ENCODE data around the gene ZNF385C.

ZNF385C gene

DNA sequence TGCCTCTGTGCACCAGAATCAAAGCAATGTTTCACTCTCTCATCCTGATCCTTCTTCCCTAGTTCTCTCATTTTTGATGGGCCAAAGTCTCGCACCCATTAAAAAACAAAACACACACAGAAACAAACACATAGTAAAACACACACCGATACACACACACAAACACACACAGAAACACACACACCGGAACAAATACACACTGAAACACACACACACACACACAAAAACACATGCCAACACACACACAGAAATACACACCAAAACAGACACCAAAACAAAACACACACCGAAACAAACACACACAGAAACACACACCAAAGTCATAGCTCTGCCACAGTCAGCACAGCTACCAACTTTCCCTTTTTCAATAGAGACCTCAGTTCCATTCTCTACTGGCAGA is 33.0 kb upstream of the ZNF385C start:
- no peak for TF ChIP-seq CTCF (IDR thresholded peaks at IDR 0.05; ENCODE audit: control insufficient read depth, extremely low read depth, insufficient read depth)
- H3K4me3 ChIP-seq (ENCODE audit: low read depth, low read length), result no peak overlapping the region
- DNase-seq (ENCODE audit: low read depth), result no peak

GRCh38 chr17:42130310-42130936 is 32.1 kb upstream of the ZNF385C start:
- H3K4me3 ChIP-seq (ENCODE audit: low read depth, low read length), result no peak overlapping the region
- TF ChIP-seq CTCF (IDR thresholded peaks at IDR 0.05; ENCODE audit: control insufficient read depth, extremely low read depth, insufficient read depth), result no peak
- DNase-seq (ENCODE audit: low read depth), result no peak

- no peak for TF ChIP-seq CTCF (IDR thresholded peaks at IDR 0.05; ENCODE audit: control insufficient read depth, extremely low read depth, insufficient read depth)
- H3K4me3 ChIP-seq (ENCODE audit: low read depth, low read length), result no peak overlapping the region
- DNase-seq (ENCODE audit: low read depth), result no peak
These were observed 31.0 kb upstream of the ZNF385C start for GRCh38 chr17:42129109-42129837.

DNA sequence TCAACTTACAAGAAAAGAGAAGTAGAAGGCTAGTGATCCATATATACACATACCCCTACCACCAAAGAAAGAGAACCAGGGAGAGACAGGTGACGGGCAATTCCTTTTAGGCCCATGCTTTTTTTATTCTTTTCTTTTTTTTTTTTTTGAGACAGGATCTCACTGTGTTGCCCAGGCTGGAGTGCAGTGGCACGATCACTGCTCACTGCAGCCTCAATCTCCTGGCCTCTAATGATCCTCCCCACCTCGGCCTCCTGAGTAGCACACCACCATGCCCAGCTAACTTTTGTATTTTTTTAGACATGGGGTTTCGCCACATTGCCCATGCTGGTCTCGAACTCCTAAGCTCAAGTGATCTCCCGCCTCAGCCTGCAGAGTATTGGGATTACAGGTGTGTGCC is 29.1 kb upstream of the ZNF385C start:
- no peak for DNase-seq (ENCODE audit: low read depth)
- no peak for TF ChIP-seq CTCF (IDR thresholded peaks at IDR 0.05; ENCODE audit: control insufficient read depth, extremely low read depth, insufficient read depth)
- H3K4me3 ChIP-seq (ENCODE audit: low read depth, low read length), result no peak overlapping the region

DNA sequence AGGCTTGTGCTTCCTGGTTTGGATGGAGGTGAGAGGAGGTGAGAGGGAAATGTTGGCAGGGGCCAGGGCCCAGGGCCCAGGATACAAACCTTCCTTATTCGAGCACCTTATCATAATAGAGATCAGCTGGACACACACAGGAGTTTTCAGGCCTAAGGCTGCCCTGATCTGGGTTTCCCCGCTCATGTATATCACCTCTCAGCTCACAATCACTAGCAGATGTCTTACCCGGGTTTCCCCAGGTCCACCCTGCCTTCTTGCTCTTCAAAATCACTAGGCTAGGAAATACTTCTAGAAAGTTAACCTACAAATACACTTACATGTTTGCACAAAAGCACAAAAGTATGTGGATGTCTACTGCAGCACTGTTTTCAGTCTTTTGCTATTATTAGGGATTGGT is 28.6 kb upstream of the ZNF385C start:
- no peak for TF ChIP-seq CTCF (IDR thresholded peaks at IDR 0.05; ENCODE audit: control insufficient read depth, extremely low read depth, insufficient read depth)
- no peak for DNase-seq (ENCODE audit: low read depth)
- H3K4me3 ChIP-seq (ENCODE audit: low read depth, low read length), result no peak overlapping the region

GRCh38 chr17:42125565-42125964 is 27.3 kb upstream of the ZNF385C start:
- DNase-seq (ENCODE audit: low read depth), result no peak
- TF ChIP-seq CTCF (IDR thresholded peaks at IDR 0.05; ENCODE audit: control insufficient read depth, extremely low read depth, insufficient read depth), result no peak
- no peak overlapping the region for H3K4me3 ChIP-seq (ENCODE audit: low read depth, low read length)

GRCh38 chr17:42124256-42124655 is 26.0 kb upstream of the ZNF385C start:
- no peak overlapping the region for H3K4me3 ChIP-seq (ENCODE audit: low read depth, low read length)
- DNase-seq (ENCODE audit: low read depth), result no peak
- TF ChIP-seq CTCF (IDR thresholded peaks at IDR 0.05; ENCODE audit: control insufficient read depth, extremely low read depth, insufficient read depth), result no peak

Data from LNCaP clone FGC (cell line).